GM12878 (cell line): ENCODE results near the gene LRGUK. TPM values are rescaled to one million over a fixed set of nuclear protein-coding genes. Genes with fewer than 3 reads are reported as not detected.

Experiments
- ATAC-seq: fragments of 200-7000 bp; cut with Tn5 transposase; 3 replicates; pipeline ENCODE4 v1.9.1; 2020; ENCODE audit warnings: mild to moderate bottlenecking, moderate library complexity
- BruUV-seq: library from RNA; stranded (reverse); fragments of 400-500 nt; replicated peaks from 2 replicates; lab custom pipeline; 2021; lab: Mats Ljungman, UMichigan
- CTCF ChIA-PET: fragments of 300-600 bp; sonication (Branson Sonifier 250); formaldehyde crosslinking; extraction: SDS; loops from one replicate; lab custom pipeline; 2021; ENCODE audit warnings: inconsistent platforms; lab: Yijun Ruan, JAX
- POLR2A ChIA-PET: fragments of 350-600 bp; formaldehyde crosslinking; extraction: SDS; loops from one replicate; lab custom pipeline; 2021; ENCODE audit warnings: inconsistent platforms; lab: Charles Lee
- RAD21 ChIA-PET: fragments of 300-600 bp; sonication (Branson Sonifier 250); formaldehyde crosslinking; loops from one replicate; lab custom pipeline; 2023; ENCODE audit warnings: antibody characterized with exemption; ENCODE audit not compliant: unreplicated experiment; lab: Charles Lee
- SMC1A ChIA-PET: fragments of 300-600 bp; sonication (Branson Sonifier 250); formaldehyde crosslinking; loops from one replicate; lab custom pipeline; 2023; ENCODE audit not compliant: unreplicated experiment, uncharacterized antibody; lab: Charles Lee
- DNase-seq: peaks from one replicate; pipeline ENCODE4 v3.0.0-alpha.2; 2011; ENCODE audit warnings: low read depth, low spot score
- FAIRE-seq: peaks from 3 replicates; lab custom pipeline; 2011; peaks lifted over from hg19 to GRCh38; lab: Jason Lieb, UNC
- H2AFZ ChIP-seq: 2 replicates; pipeline ENCODE4 v1.6.0; 2011; ENCODE audit warnings: low read depth, low read length, control low read depth; ENCODE audit not compliant: control insufficient read depth
- H3K27ac ChIP-seq: 2 replicates; pipeline ENCODE4 v1.5.1; 2011; ENCODE audit warnings: control low read depth; ENCODE audit not compliant: control insufficient read depth, insufficient read depth
- H3K27me3 ChIP-seq, 2 experiments: replicated peaks in 1 of 2; 2 replicates each; pipeline versions ENCODE4 v1.6.0 to v1.6.1; 2011; ENCODE audit warnings: low read length in 1 of 2; ENCODE audit not compliant: control insufficient read depth in 2 of 2, insufficient read depth in 2 of 2
- H3K36me3 ChIP-seq, 2 experiments: 2 replicates each; pipeline ENCODE4 v1.5.1; 2011; ENCODE audit warnings: low read length in 1 of 2; ENCODE audit not compliant: control insufficient read depth in 2 of 2, insufficient read depth in 2 of 2
- H3K4me1 ChIP-seq: 2 replicates; pipeline ENCODE4 v1.6.1; 2011; ENCODE audit warnings: mild to moderate bottlenecking, low read length, moderate library complexity, mixed read lengths; ENCODE audit not compliant: control insufficient read depth, insufficient read depth
- H3K4me2 ChIP-seq: 2 replicates; pipeline ENCODE4 v1.6.0; 2011; ENCODE audit warnings: control low read depth; ENCODE audit not compliant: control insufficient read depth, insufficient read depth
- H3K4me3 ChIP-seq: fragments of 200-600 bp; sonication (generic); 2 replicates; pipeline ENCODE4 v1.5.1; 2016
- H3K79me2 ChIP-seq: 2 replicates; pipeline ENCODE4 v1.6.0; 2011; ENCODE audit warnings: low read length; ENCODE audit not compliant: control insufficient read depth, insufficient read depth
- H3K9ac ChIP-seq: 2 replicates; pipeline ENCODE4 v1.8.0; 2011; ENCODE audit warnings: low read length, control low read depth, mixed read lengths; ENCODE audit not compliant: control insufficient read depth, insufficient read depth
- H3K9me3 ChIP-seq: replicated peaks from 3 replicates; pipeline ENCODE4 v1.5.1; 2011; ENCODE audit warnings: mild to moderate bottlenecking, low read length; ENCODE audit not compliant: control insufficient read depth, insufficient read depth
- H4K20me1 ChIP-seq: 2 replicates; pipeline ENCODE4 v1.6.0; 2011; ENCODE audit not compliant: control insufficient read depth, insufficient read depth
- CTCF ChIP-seq, 3 experiments: IDR thresholded peaks in 2 of 3; conservative IDR thresholded peaks in 1 of 3; 2 replicates each; pipeline ENCODE4 v1.5.1; 2011; ENCODE audit warnings: low read depth in 3 of 3, low read length in 3 of 3, mild to moderate bottlenecking in 3 of 3, control low read depth in 2 of 3, moderate library complexity in 2 of 3, inconsistent platforms in 1 of 3, mixed read lengths in 1 of 3; ENCODE audit not compliant: control insufficient read depth in 2 of 3, insufficient read depth in 1 of 3; ENCODE audit errors: extremely low read depth in 1 of 3
- FOXM1 ChIP-seq: IDR thresholded peaks from 2 replicates; pipeline ENCODE4 v1.6.1; 2012; ENCODE audit warnings: low read depth, mild to moderate bottlenecking, inconsistent platforms, low read length, moderate library complexity
- POU2F2 ChIP-seq: IDR thresholded peaks from 3 replicates; pipeline ENCODE4 v1.6.1; 2011; ENCODE audit warnings: low read depth, mild to moderate bottlenecking, low read length, borderline replicate concordance
- RAD21 ChIP-seq: IDR thresholded peaks from 2 replicates; pipeline ENCODE4 v1.6.1; 2011; ENCODE audit warnings: mild to moderate bottlenecking, low read depth, low read length, moderate library complexity; ENCODE audit not compliant: insufficient read depth
- RUNX3 ChIP-seq: IDR thresholded peaks from 2 replicates; pipeline ENCODE4 v1.6.1; 2012; ENCODE audit warnings: low read length, inconsistent platforms
- SMAD1 ChIP-seq: fragments of 450-650 bp; IDR thresholded peaks from 2 replicates; pipeline ENCODE4 v1.6.1; 2018; ENCODE audit warnings: mild to moderate bottlenecking, low read depth; ENCODE audit not compliant: partially characterized antibody
- SMC3 ChIP-seq: IDR thresholded peaks from 2 replicates; pipeline ENCODE4 v1.6.1; 2011; ENCODE audit warnings: low read length, improper control_type of control experiment, borderline replicate concordance
- YY1 ChIP-seq: IDR thresholded peaks from 2 replicates; pipeline ENCODE4 v1.6.1; 2011; ENCODE audit warnings: low read depth, mild to moderate bottlenecking, low read length
- WGBS: methylation state at CpG from one replicate; pipeline ENCODE4 v1.1.6; 2016; ENCODE audit warnings: low lambda C conversion rate; ENCODE audit not compliant: insufficient replicate concordance, insufficient coverage; ENCODE audit errors: missing lambda C conversion rate; 5-methylcytosine and 5-hydroxymethylcytosine counted together
- in situ Hi-C: fragments of 300-500 bp; cut with MboI; formaldehyde crosslinking; loops from 9 replicates; pipeline ENCODE4 v1.14.3; 2018; ENCODE audit warnings: mixed read lengths
- intact Hi-C: fragments of 100-400 bp; cut with micrococcal nuclease; formaldehyde crosslinking; loops from one replicate; pipeline ENCODE4 v1.14.2; 2022; ENCODE audit not compliant: unreplicated experiment
- polyA plus RNA-seq, 11 experiments: library from polyadenylated mRNA; depleted of rRNA in 4 of 11; unstranded in 6 of 11; stranded (reverse) in 5 of 11; fragments of >200 nt; fragmentation: Nextera tagmentation in 4 of 11; fragmentation: Illumina TruSeq in 1 of 11; extraction: Ambion mirVana in 4 of 11; extraction: Trizol in 1 of 11; gene quantifications; 1 replicate in 1 of 11; 2 replicates in 10 of 11; pipeline versions ENCODE4 v1.2.1 to v1.2.3, GENCODE V29; 2011 to 2016; ENCODE audit warnings: inconsistent platforms in 2 of 11, missing spikeins in 2 of 11, low read depth in 1 of 11
- total RNA-seq, 4 experiments: library from RNA; depleted of rRNA in 3 of 4; stranded (reverse); fragments of >200 nt in 3 of 4; fragmentation: Illumina TruSeq in 1 of 4; extraction: Trizol in 1 of 4; gene quantifications; 2 replicates each; pipeline versions ENCODE4 v1.2.1 to v1.2.3, GENCODE V29; 2013 to 2021

Gene LRGUK
- total and polyA plus RNA-seq, 10 of the 15 experiments (the other 5 are each of a cell fraction or from before 2014, with no cell fraction given): 0.04 to 0.14 (median 0.08) TPM; not detected in 3

- H3K79me2 ChIP-seq: no peaks in the 10 kb centered on the region
- peak; percentile 84 for FAIRE-seq
- in situ Hi-C loops: no loop called here
- ATAC-seq: peak; percentile 96
- H4K20me1 ChIP-seq: no peaks in the 10 kb centered on the region
- 46% methylated on average over 18 of the region's 18 CpGs for WGBS
- H3K4me2 ChIP-seq: no peak overlapping the region; the same call in 1 of the 2 replicates
- H3K27ac ChIP-seq: no peak overlapping the region
- intact Hi-C loops: loop anchor here (5.0 to 10.0 kb wide), 2 partner anchors 186 to 214 kb away; no protein-coding TSS in a partner anchor
- no peaks in the 10 kb centered on the region for H3K9me3 ChIP-seq
- SMC1A ChIA-PET: interaction anchor here (0.6 to 1.6 kb wide), 7 partner anchors 9 to 287 kb away, joined by 3 to 4 read pairs (median 4); partner anchors contain the start of gene LRGUK
- no peak overlapping the region for H2AFZ ChIP-seq
- no peak overlapping the region for H3K4me3 ChIP-seq
- 0 out of 3 replicates have a peak, but pooled peaks have one; percentile 43 for TF ChIP-seq POU2F2
- no peak for TF ChIP-seq SMAD1
- peak; percentile 81 for TF ChIP-seq RAD21
- TF ChIP-seq YY1: peak; percentile 63; the same call in 1 of the 2 replicates
- peak; percentile 75 for TF ChIP-seq SMC3
- peak; percentile 16; the same call in 1 of the 2 replicates for TF ChIP-seq RUNX3
- no peak for TF ChIP-seq FOXM1
- TF ChIP-seq CTCF (IDR thresholded peaks at IDR 0.05 in 2 of 3, conservative IDR thresholded peaks at IDR 0.05 in 1 of 3; ENCODE audit: control insufficient read depth in 2 of 3, extremely low read depth in 1 of 3, insufficient read depth in 1 of 3, low read depth in 3 of 3, low read length in 3 of 3): peak; percentile 83 to 91 (median 88)
- CTCF ChIA-PET: interaction anchor here (0.6 to 2.3 kb wide), 34 partner anchors 8 to 1431 kb away, joined by 3 to 24 read pairs (median 4); partner anchors contain the start of genes LRGUK and SLC35B4
- H3K4me1 ChIP-seq: no peaks in the 10 kb centered on the region
- no peaks in the 10 kb centered on the region; a peak in 1 of 4 replicates for H3K27me3 ChIP-seq
- H3K9ac ChIP-seq: no peak overlapping the region
- RAD21 ChIA-PET: interaction anchor here (0.9 to 1.1 kb wide), 2 partner anchors 14 to 217 kb away, joined by 3 to 7 read pairs; partner anchors contain the start of gene LRGUK
- no TSS peak for BruUV-seq
- POLR2A ChIA-PET: no interaction called here
- DNase-seq: no peak
- H3K36me3 ChIP-seq: no peaks in the 10 kb centered on the region
These were observed 14.0 kb downstream of the LRGUK start for GRCh38 chr7:134140889-134141867.
